SK-N-SH (cell line): ENCODE measurements around the gene C16orf96. TPM values are rescaled to one million over a fixed set of nuclear protein-coding genes. Genes with fewer than 3 reads are reported as not detected.

Source experiments
- CTCF ChIA-PET: fragments of 300-600, 350-600 bp; formaldehyde crosslinking; extraction: SDS; loops from one replicate; lab custom pipeline; 2021; lab: Yijun Ruan, JAX
- POLR2A ChIA-PET: fragments of 350-600 bp; sonication (Branson Sonifier 250); formaldehyde crosslinking; extraction: SDS; loops from one replicate; lab custom pipeline; 2020; ENCODE audit warnings: antibody characterized with exemption, inconsistent platforms; lab: Yijun Ruan, JAX
- DNase-seq: peaks from one replicate; pipeline ENCODE4 v3.0.0; 2012
- H2AFZ ChIP-seq: fragments of 200-600 bp; sonication (generic); 2 replicates; pipeline ENCODE4 v1.8.1; 2016; ENCODE audit warnings: antibody characterized with exemption, mild to moderate bottlenecking, low read depth
- H3F3A ChIP-seq: fragments of 200-600 bp; sonication (generic); replicated peaks from 2 replicates; pipeline ENCODE3; 2016; ENCODE audit warnings: antibody characterized with exemption, mild to moderate bottlenecking; ENCODE audit not compliant: insufficient read depth
- H3K27ac ChIP-seq, 2 experiments: fragments of 200-500 bp in 1 of 2; fragments of 200-600 bp in 1 of 2; sonication (Bioruptor generic) in 1 of 2; sonication (generic), shearing (Covaris generic) in 1 of 2; 2 replicates each; pipeline versions ENCODE4 v1.5.1 to v1.6.1; 2014 to 2016; ENCODE audit warnings: low read depth in 2 of 2, inconsistent platforms in 1 of 2, low read length in 1 of 2, mild to moderate bottlenecking in 1 of 2, mixed read lengths in 1 of 2
- H3K27me3 ChIP-seq: fragments of 200-600 bp; sonication (generic), shearing (Covaris generic); 2 replicates; pipeline ENCODE4 v1.6.1; 2016; ENCODE audit warnings: mixed run types; ENCODE audit not compliant: insufficient read depth
- H3K36me3 ChIP-seq, 2 experiments: fragments of 200-500 bp in 1 of 2; fragments of 200-600 bp in 1 of 2; sonication (Bioruptor generic) in 1 of 2; sonication (generic) in 1 of 2; replicated peaks in 1 of 2; 2 replicates each; pipeline versions ENCODE3 to v1.5.1; 2014 to 2016; ENCODE audit warnings: low read length in 1 of 2, mild to moderate bottlenecking in 1 of 2; ENCODE audit not compliant: insufficient read depth in 2 of 2, control insufficient read depth in 1 of 2
- H3K4me1 ChIP-seq, 2 experiments: fragments of 200-500 bp in 1 of 2; fragments of 200-600 bp in 1 of 2; sonication (Bioruptor generic) in 1 of 2; sonication (generic), shearing (Covaris generic) in 1 of 2; 2 replicates each; pipeline versions ENCODE4 v1.5.1 to v1.6.1; 2014 to 2016; ENCODE audit warnings: low read depth in 1 of 2, low read length in 1 of 2, mixed run types in 1 of 2; ENCODE audit not compliant: insufficient read depth in 2 of 2, control insufficient read depth in 1 of 2
- H3K4me2 ChIP-seq: fragments of 200-600 bp; sonication (generic), shearing (Covaris generic); 2 replicates; pipeline ENCODE4 v1.6.1; 2017; ENCODE audit warnings: mixed run types
- H3K4me3 ChIP-seq, 2 experiments: fragments of 200-500 bp in 1 of 2; fragments of 200-600 bp in 1 of 2; sonication (Bioruptor generic) in 1 of 2; sonication (generic), shearing (Covaris generic) in 1 of 2; 2 replicates each; pipeline versions ENCODE4 v1.5.1 to v1.8.1; 2014 to 2016; ENCODE audit warnings: low read depth in 2 of 2, inconsistent platforms in 1 of 2, low read length in 1 of 2, mild to moderate bottlenecking in 1 of 2, mixed read lengths in 1 of 2, moderate library complexity in 1 of 2
- H3K79me2 ChIP-seq: fragments of 200-600 bp; sonication (generic); 2 replicates; pipeline ENCODE4 v1.8.1; 2017; ENCODE audit warnings: mild to moderate bottlenecking; ENCODE audit not compliant: insufficient read depth
- H3K9ac ChIP-seq: fragments of 200-600 bp; sonication (generic); 2 replicates; pipeline ENCODE4 v1.6.1; 2017; ENCODE audit warnings: mixed run types
- H3K9me2 ChIP-seq: fragments of 200-600 bp; sonication (generic); 2 replicates; pipeline ENCODE4 v1.6.1; 2017; ENCODE audit warnings: mixed run types
- H3K9me3 ChIP-seq: fragments of 200-600 bp; sonication (generic); 2 replicates; pipeline ENCODE4 v1.6.1; 2017; ENCODE audit warnings: mixed run types, mild to moderate bottlenecking, moderate library complexity
- H4K20me1 ChIP-seq: fragments of 200-600 bp; sonication (generic); 2 replicates; pipeline ENCODE4 v1.6.1; 2017; ENCODE audit warnings: mild to moderate bottlenecking, mixed run types; ENCODE audit not compliant: insufficient read depth
- FOSL2 ChIP-seq: IDR thresholded peaks from 2 replicates; pipeline ENCODE4 v1.4.0; 2012; ENCODE audit warnings: low read depth, mild to moderate bottlenecking, moderate library complexity, borderline replicate concordance
- GABPA ChIP-seq: IDR thresholded peaks from 2 replicates; pipeline ENCODE4 v1.4.0; 2012; ENCODE audit warnings: low read depth, mild to moderate bottlenecking
- GATA2 ChIP-seq: sonication (generic); formaldehyde crosslinking; IDR thresholded peaks from 2 replicates; pipeline ENCODE4 v1.5.0; 2020; ENCODE audit warnings: mild to moderate bottlenecking, missing genetic modification reagents
- JUND ChIP-seq: IDR thresholded peaks from 2 replicates; pipeline ENCODE4 v1.4.0; 2012
- MXI1 ChIP-seq: IDR thresholded peaks from 2 replicates; pipeline ENCODE4 v1.6.1; 2012; ENCODE audit warnings: mild to moderate bottlenecking, low read depth, low read length, improper control_type of control experiment
- RXRA ChIP-seq: IDR thresholded peaks from 2 replicates; pipeline ENCODE4 v1.4.0; 2012; ENCODE audit warnings: low read depth, mild to moderate bottlenecking, borderline replicate concordance
- SIN3A ChIP-seq: IDR thresholded peaks from 2 replicates; pipeline ENCODE4 v1.6.1; 2012; ENCODE audit warnings: low read depth, mild to moderate bottlenecking, low read length, moderate library complexity, borderline replicate concordance
- SMC3 ChIP-seq: IDR thresholded peaks from 2 replicates; pipeline ENCODE4 v1.6.1; 2012; ENCODE audit warnings: low read depth, low read length, improper control_type of control experiment
- WGBS: methylation state at CpG from one replicate; pipeline ENCODE4 v1.1.6; 2017; ENCODE audit warnings: low lambda C conversion rate; 5-methylcytosine and 5-hydroxymethylcytosine counted together
- polyA plus RNA-seq, 3 experiments: library from polyadenylated mRNA; depleted of rRNA; stranded (reverse); fragments of >200 nt; gene quantifications; 2 replicates each; pipeline ENCODE4 v1.2.3, GENCODE V29; 2012
- TF ChIP-seq, protein P1 (sequence below): IDR thresholded peaks from 2 replicates; pipeline ENCODE4 v1.6.1; 2012; ENCODE audit warnings: mild to moderate bottlenecking, low read depth, low read length, moderate library complexity
- TF ChIP-seq, protein P2 (sequence below): IDR thresholded peaks from 2 replicates; pipeline ENCODE4 v1.4.0; 2012; ENCODE audit warnings: low read depth
- TF ChIP-seq, protein P3 (sequence below): fragments of 200-600 bp; sonication (generic); IDR thresholded peaks from 2 replicates; pipeline ENCODE4 v1.6.1; 2017; ENCODE audit warnings: antibody characterized with exemption, mild to moderate bottlenecking, moderate library complexity
- TF ChIP-seq, protein P4 (sequence below): fragments of 150-350 bp; IDR thresholded peaks from 2 replicates; pipeline ENCODE4 v1.6.1; 2017; ENCODE audit warnings: antibody characterized with exemption, low read length, low read depth, borderline replicate concordance

The C16orf96 gene
- polyA plus RNA-seq, 1 of the 3 experiments (the other 2 are of a cell fraction) = 0.05 TPM

DNA sequence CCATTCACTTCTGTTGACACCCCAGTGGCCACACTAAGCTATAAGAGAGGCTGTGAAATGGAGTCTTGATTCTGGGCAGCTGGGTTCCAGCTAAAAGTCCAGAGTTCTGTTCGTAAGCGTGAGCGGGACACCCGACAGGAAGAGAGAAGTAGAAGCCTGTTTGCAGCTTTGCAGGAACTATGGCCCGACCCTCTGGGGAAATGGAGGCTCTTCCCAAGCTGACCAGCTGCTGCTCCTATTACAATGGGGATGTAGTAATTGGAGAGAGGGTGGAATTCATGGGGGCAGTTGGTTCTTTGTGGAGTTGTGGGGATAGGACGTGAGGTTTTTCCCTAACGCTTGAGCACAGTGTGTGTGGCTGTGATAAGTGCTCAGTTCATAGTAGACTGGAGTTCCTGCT lies 30.2 kb downstream of the C16orf96 start:
- no peaks in the 10 kb centered on the region for H3F3A ChIP-seq
- H3K4me3 ChIP-seq = no peak overlapping the region
- no peaks in the 10 kb centered on the region for H3K79me2 ChIP-seq
- POLR2A ChIA-PET = no interaction called here
- H3K9ac ChIP-seq = no peak overlapping the region
- TF ChIP-seq GATA2 (CRISPR knock-in tag) (no peak), MXI1 (no peak), SMC3 (no peak), GABPA (no peak), FOSL2 (no peak), JUND (no peak), SIN3A (no peak), RXRA (no peak)
- TF ChIP-seq, protein P1, sequence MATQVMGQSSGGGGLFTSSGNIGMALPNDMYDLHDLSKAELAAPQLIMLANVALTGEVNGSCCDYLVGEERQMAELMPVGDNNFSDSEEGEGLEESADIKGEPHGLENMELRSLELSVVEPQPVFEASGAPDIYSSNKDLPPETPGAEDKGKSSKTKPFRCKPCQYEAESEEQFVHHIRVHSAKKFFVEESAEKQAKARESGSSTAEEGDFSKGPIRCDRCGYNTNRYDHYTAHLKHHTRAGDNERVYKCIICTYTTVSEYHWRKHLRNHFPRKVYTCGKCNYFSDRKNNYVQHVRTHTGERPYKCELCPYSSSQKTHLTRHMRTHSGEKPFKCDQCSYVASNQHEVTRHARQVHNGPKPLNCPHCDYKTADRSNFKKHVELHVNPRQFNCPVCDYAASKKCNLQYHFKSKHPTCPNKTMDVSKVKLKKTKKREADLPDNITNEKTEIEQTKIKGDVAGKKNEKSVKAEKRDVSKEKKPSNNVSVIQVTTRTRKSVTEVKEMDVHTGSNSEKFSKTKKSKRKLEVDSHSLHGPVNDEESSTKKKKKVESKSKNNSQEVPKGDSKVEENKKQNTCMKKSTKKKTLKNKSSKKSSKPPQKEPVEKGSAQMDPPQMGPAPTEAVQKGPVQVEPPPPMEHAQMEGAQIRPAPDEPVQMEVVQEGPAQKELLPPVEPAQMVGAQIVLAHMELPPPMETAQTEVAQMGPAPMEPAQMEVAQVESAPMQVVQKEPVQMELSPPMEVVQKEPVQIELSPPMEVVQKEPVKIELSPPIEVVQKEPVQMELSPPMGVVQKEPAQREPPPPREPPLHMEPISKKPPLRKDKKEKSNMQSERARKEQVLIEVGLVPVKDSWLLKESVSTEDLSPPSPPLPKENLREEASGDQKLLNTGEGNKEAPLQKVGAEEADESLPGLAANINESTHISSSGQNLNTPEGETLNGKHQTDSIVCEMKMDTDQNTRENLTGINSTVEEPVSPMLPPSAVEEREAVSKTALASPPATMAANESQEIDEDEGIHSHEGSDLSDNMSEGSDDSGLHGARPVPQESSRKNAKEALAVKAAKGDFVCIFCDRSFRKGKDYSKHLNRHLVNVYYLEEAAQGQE = no peak
- TF ChIP-seq, protein P2, sequence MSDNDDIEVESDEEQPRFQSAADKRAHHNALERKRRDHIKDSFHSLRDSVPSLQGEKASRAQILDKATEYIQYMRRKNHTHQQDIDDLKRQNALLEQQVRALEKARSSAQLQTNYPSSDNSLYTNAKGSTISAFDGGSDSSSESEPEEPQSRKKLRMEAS = no peak
- TF ChIP-seq, protein P3, sequence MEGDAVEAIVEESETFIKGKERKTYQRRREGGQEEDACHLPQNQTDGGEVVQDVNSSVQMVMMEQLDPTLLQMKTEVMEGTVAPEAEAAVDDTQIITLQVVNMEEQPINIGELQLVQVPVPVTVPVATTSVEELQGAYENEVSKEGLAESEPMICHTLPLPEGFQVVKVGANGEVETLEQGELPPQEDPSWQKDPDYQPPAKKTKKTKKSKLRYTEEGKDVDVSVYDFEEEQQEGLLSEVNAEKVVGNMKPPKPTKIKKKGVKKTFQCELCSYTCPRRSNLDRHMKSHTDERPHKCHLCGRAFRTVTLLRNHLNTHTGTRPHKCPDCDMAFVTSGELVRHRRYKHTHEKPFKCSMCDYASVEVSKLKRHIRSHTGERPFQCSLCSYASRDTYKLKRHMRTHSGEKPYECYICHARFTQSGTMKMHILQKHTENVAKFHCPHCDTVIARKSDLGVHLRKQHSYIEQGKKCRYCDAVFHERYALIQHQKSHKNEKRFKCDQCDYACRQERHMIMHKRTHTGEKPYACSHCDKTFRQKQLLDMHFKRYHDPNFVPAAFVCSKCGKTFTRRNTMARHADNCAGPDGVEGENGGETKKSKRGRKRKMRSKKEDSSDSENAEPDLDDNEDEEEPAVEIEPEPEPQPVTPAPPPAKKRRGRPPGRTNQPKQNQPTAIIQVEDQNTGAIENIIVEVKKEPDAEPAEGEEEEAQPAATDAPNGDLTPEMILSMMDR = no peak
- TF ChIP-seq, protein P4, sequence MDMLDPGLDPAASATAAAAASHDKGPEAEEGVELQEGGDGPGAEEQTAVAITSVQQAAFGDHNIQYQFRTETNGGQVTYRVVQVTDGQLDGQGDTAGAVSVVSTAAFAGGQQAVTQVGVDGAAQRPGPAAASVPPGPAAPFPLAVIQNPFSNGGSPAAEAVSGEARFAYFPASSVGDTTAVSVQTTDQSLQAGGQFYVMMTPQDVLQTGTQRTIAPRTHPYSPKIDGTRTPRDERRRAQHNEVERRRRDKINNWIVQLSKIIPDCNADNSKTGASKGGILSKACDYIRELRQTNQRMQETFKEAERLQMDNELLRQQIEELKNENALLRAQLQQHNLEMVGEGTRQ = no peak
- H3K9me2 ChIP-seq = no peaks in the 10 kb centered on the region
- CTCF ChIA-PET = interaction anchor here (0.7 to 5.6 kb wide), 27 partner anchors 8 to 370 kb away, joined by 3 to 64 read pairs (median 7); partner anchors contain the start of genes C16orf96 and NMRAL1
- no peaks in the 10 kb centered on the region for H3K27me3 ChIP-seq
- no peaks in the 10 kb centered on the region for H3K4me1 ChIP-seq
- no peak overlapping the region for H3K4me2 ChIP-seq
- no peak for DNase-seq
- H3K36me3 ChIP-seq = no peaks in the 10 kb centered on the region
- H3K27ac ChIP-seq = no peak overlapping the region
- H4K20me1 ChIP-seq = no peaks in the 10 kb centered on the region
- 58% methylated on average over 7 of the region's 7 CpGs for WGBS
- no peak overlapping the region for H2AFZ ChIP-seq
- H3K9me3 ChIP-seq = no peaks in the 10 kb centered on the region
